Measurements from ENCODE around the gene PARL. TPM values are rescaled to one million over a fixed set of nuclear protein-coding genes. Genes with fewer than 3 reads are reported as not detected.

PARL gene
- total RNA-seq, 3 donors from 2014 or later: 67.0 to 71.8 (median 68.9) TPM

GRCh38 chr3:183924956-183925355 lies 40.3 kb upstream of the PARL start:
- no peaks in the 10 kb centered on the region for H3K9me3 ChIP-seq
- DNase-seq (no peak), ATAC-seq (peak; percentile 76)
- no peaks in the 10 kb centered on the region for H3K36me3 ChIP-seq (ENCODE audit: low read depth)
- no peak overlapping the region for H3K4me3 ChIP-seq
- H3K4me1 ChIP-seq (ENCODE audit: low read depth): peaks cover 5% of the 10 kb centered on the region
- intact Hi-C loops (cut with DNase I, micrococcal nuclease): no loop called here
- no peak for TF ChIP-seq CTCF (IDR thresholded peaks at IDR 0.05)

- no peaks in the 10 kb centered on the region for H3K9me3 ChIP-seq
- H3K4me1 ChIP-seq (ENCODE audit: low read depth): peaks cover 4% of the 10 kb centered on the region
- H3K36me3 ChIP-seq (ENCODE audit: low read depth): no peaks in the 10 kb centered on the region
- intact Hi-C loops (cut with DNase I, micrococcal nuclease): no loop called here
- DNase-seq (no peak), ATAC-seq (peak; percentile 5)
- no peak for TF ChIP-seq CTCF (IDR thresholded peaks at IDR 0.05)
- H3K4me3 ChIP-seq: no peak overlapping the region
These were observed 39.9 kb upstream of the PARL start for GRCh38 chr3:183924543-183924942.

- Histone ChIP-seq H3K9me3 (no peaks in the 10 kb centered on the region), H3K4me3 (no peak overlapping the region), H3K4me1 (ENCODE audit: low read depth) (no peaks in the 10 kb centered on the region), H3K36me3 (ENCODE audit: low read depth) (no peaks in the 10 kb centered on the region)
- no peak for TF ChIP-seq CTCF (IDR thresholded peaks at IDR 0.05)
- intact Hi-C loops (cut with DNase I, micrococcal nuclease): no loop called here
- no peak for DNase-seq
- no peak for ATAC-seq
These were observed 37.7 kb upstream of the PARL start for GRCh38 chr3:183922421-183922820.

- no peak for DNase-seq
- no peak for TF ChIP-seq CTCF (IDR thresholded peaks at IDR 0.05)
- no peaks in the 10 kb centered on the region for H3K36me3 ChIP-seq (ENCODE audit: low read depth)
- H3K4me3 ChIP-seq: no peak overlapping the region
- H3K4me1 ChIP-seq (ENCODE audit: low read depth): no peaks in the 10 kb centered on the region
- no peaks in the 10 kb centered on the region for H3K9me3 ChIP-seq
- intact Hi-C loops (cut with DNase I, micrococcal nuclease): no loop called here
- ATAC-seq: no peak
These were observed 36.4 kb upstream of the PARL start for GRCh38 chr3:183921096-183921495.

GRCh38 chr3:183920416-183920815 lies 35.7 kb upstream of the PARL start:
- no peak for DNase-seq
- H3K36me3 ChIP-seq (ENCODE audit: low read depth): no peaks in the 10 kb centered on the region
- H3K4me1 ChIP-seq (ENCODE audit: low read depth): no peaks in the 10 kb centered on the region
- intact Hi-C loops (cut with DNase I, micrococcal nuclease): no loop called here
- ATAC-seq: no peak
- no peak overlapping the region for H3K4me3 ChIP-seq
- no peak for TF ChIP-seq CTCF (IDR thresholded peaks at IDR 0.05)
- H3K9me3 ChIP-seq: no peaks in the 10 kb centered on the region

- no peak for TF ChIP-seq CTCF (IDR thresholded peaks at IDR 0.05)
- H3K36me3 ChIP-seq (ENCODE audit: low read depth): no peaks in the 10 kb centered on the region
- no peaks in the 10 kb centered on the region for H3K4me1 ChIP-seq (ENCODE audit: low read depth)
- DNase-seq: no peak
- no peak for ATAC-seq
- H3K4me3 ChIP-seq: no peak overlapping the region
- intact Hi-C loops (cut with DNase I, micrococcal nuclease): no loop called here
- H3K9me3 ChIP-seq: no peaks in the 10 kb centered on the region
These were observed 33.5 kb upstream of the PARL start for GRCh38 chr3:183918178-183918577.

Measured in mucosa of descending colon (tissue), 3 donors.